ENCODE data around the gene OR2A12.

- no peak for TF ChIP-seq CTCF (IDR thresholded peaks at IDR 0.05)
- no peak for TF ChIP-seq ZFX (IDR thresholded peaks at IDR 0.05; ENCODE audit: borderline replicate concordance)
Observed at GRCh38 chr7:144102041-144102440, 16.0 kb downstream of the OR2A12 start.
